Measurements from ENCODE around the gene WNT16. TPM values are rescaled to one million over a fixed set of nuclear protein-coding genes. Genes with fewer than 3 reads are reported as not detected.

The WNT16 gene
- total and polyA plus RNA-seq, 2 experiments from 2014 or later = 0.45 to 0.73 TPM

GRCh38 chr7:121294448-121294992 is 34.3 kb upstream of the WNT16 start (continued):
- TF ChIP-seq ZNF331 (CRISPR knock-in tag; IDR thresholded peaks at IDR 0.05; ENCODE audit: low read depth) (no peak), EZH2phosphoT487 (IDR thresholded peaks at IDR 0.05; ENCODE audit: unreplicated experiment) (no peak), NANOG (IDR thresholded peaks at IDR 0.05; ENCODE audit: borderline replicate concordance) (no peak), CREB1 (CRISPR knock-in tag; IDR thresholded peaks at IDR 0.05; ENCODE audit: low read depth) (no peak)

- Histone ChIP-seq H3K4me2 (no peak overlapping the region), H2AFZ (no peak overlapping the region)
These were observed 31.0 kb upstream of the WNT16 start for GRCh38 chr7:121297843-121298242.

GRCh38 chr7:121298831-121299239 is 30.0 kb upstream of the WNT16 start:
- no peak for ATAC-seq
- Mint-ChIP-seq H3K4me1 (peaks cover 5% of the 10 kb centered on the region; the same call in 2 of the 3 replicates), H3K4me3 (no peak overlapping the region), H3K27me3 (ENCODE audit: insufficient read depth, low read depth, poor library complexity) (peaks cover 2% of the 10 kb centered on the region), H3K9me3 (no peaks in the 10 kb centered on the region), H3K36me3 (ENCODE audit: low read depth) (no peaks in the 10 kb centered on the region), H3K27ac (no peak overlapping the region)
- Histone ChIP-seq H3K4me2 (no peak overlapping the region), H2AFZ (no peak overlapping the region), H3K79me2 (replicated peaks; ENCODE audit: insufficient read depth) (no peaks in the 10 kb centered on the region), H3F3A (replicated peaks; ENCODE audit: low read depth) (no peaks in the 10 kb centered on the region), H3K36me3 (ENCODE audit: insufficient read depth) (no peaks in the 10 kb centered on the region), H3K4me1 (ENCODE audit: insufficient read depth) (no peaks in the 10 kb centered on the region), H3K9me2 (ENCODE audit: insufficient read depth) (no peaks in the 10 kb centered on the region), H3K27me3 (ENCODE audit: insufficient read depth) (no peaks in the 10 kb centered on the region), H3K27ac (ENCODE audit: low read depth) (no peak overlapping the region), H3K4me3 (no peak overlapping the region), H4K20me1 (replicated peaks; ENCODE audit: insufficient read depth) (no peaks in the 10 kb centered on the region)
- TF ChIP-seq NANOG (IDR thresholded peaks at IDR 0.05; ENCODE audit: borderline replicate concordance) (no peak), JUNB (IDR thresholded peaks at IDR 0.05; ENCODE audit: unreplicated experiment) (no peak), ZNF462 (CRISPR knock-in tag; IDR thresholded peaks at IDR 0.05) (no peak), STAT1 (IDR thresholded peaks at IDR 0.05; ENCODE audit: unreplicated experiment) (no peak), POLR2AphosphoS5 (IDR thresholded peaks at IDR 0.05; ENCODE audit: low read depth) (no peak), CREB1 (CRISPR knock-in tag; IDR thresholded peaks at IDR 0.05; ENCODE audit: low read depth) (no peak)
- TF ChIP-seq, protein P1, sequence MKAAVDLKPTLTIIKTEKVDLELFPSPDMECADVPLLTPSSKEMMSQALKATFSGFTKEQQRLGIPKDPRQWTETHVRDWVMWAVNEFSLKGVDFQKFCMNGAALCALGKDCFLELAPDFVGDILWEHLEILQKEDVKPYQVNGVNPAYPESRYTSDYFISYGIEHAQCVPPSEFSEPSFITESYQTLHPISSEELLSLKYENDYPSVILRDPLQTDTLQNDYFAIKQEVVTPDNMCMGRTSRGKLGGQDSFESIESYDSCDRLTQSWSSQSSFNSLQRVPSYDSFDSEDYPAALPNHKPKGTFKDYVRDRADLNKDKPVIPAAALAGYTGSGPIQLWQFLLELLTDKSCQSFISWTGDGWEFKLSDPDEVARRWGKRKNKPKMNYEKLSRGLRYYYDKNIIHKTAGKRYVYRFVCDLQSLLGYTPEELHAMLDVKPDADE (IDR thresholded peaks at IDR 0.05) = no peak
- TF ChIP-seq, protein P2, sequence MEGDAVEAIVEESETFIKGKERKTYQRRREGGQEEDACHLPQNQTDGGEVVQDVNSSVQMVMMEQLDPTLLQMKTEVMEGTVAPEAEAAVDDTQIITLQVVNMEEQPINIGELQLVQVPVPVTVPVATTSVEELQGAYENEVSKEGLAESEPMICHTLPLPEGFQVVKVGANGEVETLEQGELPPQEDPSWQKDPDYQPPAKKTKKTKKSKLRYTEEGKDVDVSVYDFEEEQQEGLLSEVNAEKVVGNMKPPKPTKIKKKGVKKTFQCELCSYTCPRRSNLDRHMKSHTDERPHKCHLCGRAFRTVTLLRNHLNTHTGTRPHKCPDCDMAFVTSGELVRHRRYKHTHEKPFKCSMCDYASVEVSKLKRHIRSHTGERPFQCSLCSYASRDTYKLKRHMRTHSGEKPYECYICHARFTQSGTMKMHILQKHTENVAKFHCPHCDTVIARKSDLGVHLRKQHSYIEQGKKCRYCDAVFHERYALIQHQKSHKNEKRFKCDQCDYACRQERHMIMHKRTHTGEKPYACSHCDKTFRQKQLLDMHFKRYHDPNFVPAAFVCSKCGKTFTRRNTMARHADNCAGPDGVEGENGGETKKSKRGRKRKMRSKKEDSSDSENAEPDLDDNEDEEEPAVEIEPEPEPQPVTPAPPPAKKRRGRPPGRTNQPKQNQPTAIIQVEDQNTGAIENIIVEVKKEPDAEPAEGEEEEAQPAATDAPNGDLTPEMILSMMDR (conservative IDR thresholded peaks at IDR 0.05; ENCODE audit: low read depth in 2 of 2) = no peak
- no peak for DNase-seq (ENCODE audit: low spot score)

More at GRCh38 chr7:121297843-121298242, 31.0 kb upstream of the WNT16 start:
- H3F3A ChIP-seq (replicated peaks; ENCODE audit: low read depth) = no peaks in the 10 kb centered on the region
- H3K4me3 ChIP-seq = no peak overlapping the region
- H3K27me3 ChIP-seq (ENCODE audit: insufficient read depth) = no peaks in the 10 kb centered on the region
- DNase-seq (ENCODE audit: low spot score) (no peak), ATAC-seq (no peak)
- Mint-ChIP-seq H3K9me3 (no peaks in the 10 kb centered on the region), H3K4me1 (peaks cover 3% of the 10 kb centered on the region; the same call in 1 of the 3 replicates), H3K36me3 (ENCODE audit: low read depth) (no peaks in the 10 kb centered on the region), H3K4me3 (no peak overlapping the region), H3K27me3 (ENCODE audit: insufficient read depth, low read depth, poor library complexity) (peaks cover 2% of the 10 kb centered on the region), H3K27ac (no peak overlapping the region)
- no peaks in the 10 kb centered on the region for H3K4me1 ChIP-seq (ENCODE audit: insufficient read depth)
- TF ChIP-seq POLR2AphosphoS5 (IDR thresholded peaks at IDR 0.05; ENCODE audit: low read depth) = no peak
- TF ChIP-seq EZH2 (IDR thresholded peaks at IDR 0.05; ENCODE audit: low read depth, unreplicated experiment) = no peak
- H3K79me2 ChIP-seq (replicated peaks; ENCODE audit: insufficient read depth) = no peaks in the 10 kb centered on the region
- no peaks in the 10 kb centered on the region for H4K20me1 ChIP-seq (replicated peaks; ENCODE audit: insufficient read depth)
- H3K27ac ChIP-seq (ENCODE audit: low read depth) = no peak overlapping the region
- no peaks in the 10 kb centered on the region for H3K36me3 ChIP-seq (ENCODE audit: insufficient read depth)
- no peaks in the 10 kb centered on the region for H3K9me2 ChIP-seq (ENCODE audit: insufficient read depth)
